ENCODE results near the gene TEDC2. TPM values are rescaled to one million over a fixed set of nuclear protein-coding genes. Genes with fewer than 3 reads are reported as not detected.

Gene TEDC2
- total RNA-seq, 1 experiment from 2014 or later, result 45.4 TPM

DNA sequence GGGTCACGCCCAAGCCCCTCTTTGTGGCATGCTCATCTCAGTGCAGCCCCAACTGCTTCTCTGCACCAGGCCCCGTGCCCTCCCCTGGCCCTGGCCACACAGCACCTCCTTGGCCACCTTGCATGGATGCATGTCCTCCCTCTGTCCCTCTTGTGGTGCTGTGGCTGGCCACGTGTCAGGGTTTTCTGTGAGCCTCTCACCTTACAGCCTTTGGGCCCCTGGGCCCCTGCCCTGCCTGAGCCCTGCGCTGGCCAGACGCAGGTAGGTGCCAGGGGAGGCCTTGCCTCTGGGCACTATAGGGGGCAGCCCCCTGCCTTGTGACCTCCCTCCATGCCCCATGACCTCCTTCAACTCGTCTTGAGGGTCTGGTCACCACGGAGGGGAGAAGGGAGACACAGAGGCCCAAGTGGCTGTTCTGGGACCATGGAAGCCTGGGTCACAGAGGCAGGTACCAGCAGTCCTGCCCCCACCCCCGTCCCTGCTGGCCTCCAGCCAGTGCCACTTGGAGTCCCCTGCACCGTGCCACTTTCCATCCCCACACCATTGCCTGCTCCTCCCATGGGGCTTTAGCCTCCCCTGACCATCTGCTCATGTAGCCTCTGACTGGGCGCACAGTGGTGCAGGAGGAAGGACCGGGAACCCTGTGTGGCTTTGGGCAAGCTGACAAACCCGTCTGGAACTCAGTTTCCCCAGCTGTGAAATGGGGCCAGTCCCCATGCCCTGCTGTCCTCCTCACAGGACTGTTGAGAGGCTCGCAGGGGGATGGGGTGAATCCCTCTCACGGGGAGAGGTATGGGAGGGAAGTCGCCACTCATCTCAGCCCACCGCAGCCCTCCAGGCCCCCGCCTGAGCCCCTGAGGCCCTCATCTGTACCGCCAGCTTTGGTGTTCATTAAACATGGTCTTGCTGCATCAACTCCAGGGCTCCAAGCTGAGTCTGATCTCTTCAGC, 42.3 kb downstream of the TEDC2 start:
- Histone ChIP-seq H2BK120ac (ENCODE audit: low read depth, low read length, poor library complexity, severe bottlenecking) (no peak overlapping the region), H3K27ac (ENCODE audit: insufficient read length, low read depth, low read length) (no peak overlapping the region)

More for the DNA sequence above, 42.3 kb downstream of the TEDC2 start:
- Histone ChIP-seq H3K79me2 (ENCODE audit: insufficient read depth, low read length) (no peaks in the 10 kb centered on the region), H4K8ac (replicated peaks; ENCODE audit: insufficient read length, low read depth, low read length) (no peak overlapping the region), H3K23me2 (ENCODE audit: insufficient read length, low read depth, low read length, poor library complexity, severe bottlenecking) (peaks cover 3% of the 10 kb centered on the region), H2BK12ac (ENCODE audit: insufficient read length, low read depth, low read length) (no peak overlapping the region), H3K23ac (ENCODE audit: insufficient read length, low read depth, low read length) (no peak overlapping the region), H3K18ac (ENCODE audit: insufficient read length, low read depth, low read length) (no peak overlapping the region), H3K4me2 (ENCODE audit: insufficient read depth, insufficient read length, low read length) (peak overlapping the region; percentile 25), H4K91ac (ENCODE audit: insufficient read length, low read depth, low read length) (no peak overlapping the region), H3K9ac (ENCODE audit: extremely low read depth, insufficient read length, low read length) (no peak overlapping the region), H3K4ac (ENCODE audit: low read depth, low read length) (no peak overlapping the region), H2BK20ac (ENCODE audit: low read depth, low read length, poor library complexity, severe bottlenecking) (no peak overlapping the region), H2BK15ac (ENCODE audit: low read depth, low read length) (no peak overlapping the region), H3T11ph (ENCODE audit: low read length) (no peak overlapping the region), H3K9me3 (ENCODE audit: control insufficient read depth, low read depth, low read length) (no peaks in the 10 kb centered on the region), H2BK5ac (ENCODE audit: insufficient read length, low read length) (no peak overlapping the region), H3K27me3 (ENCODE audit: insufficient read depth, low read length) (no peaks in the 10 kb centered on the region), H4K5ac (ENCODE audit: insufficient read length, low read depth, low read length) (no peak overlapping the region), H2AK5ac (ENCODE audit: insufficient read length, low read length) (no peak overlapping the region), H4K20me1 (ENCODE audit: control insufficient read depth, insufficient read depth, insufficient read length) (no peaks in the 10 kb centered on the region), H3K14ac (ENCODE audit: insufficient read depth, low read length) (no peak overlapping the region), H2AFZ (ENCODE audit: low read length) (no peak overlapping the region), H3K56ac (ENCODE audit: insufficient read length, low read depth, low read length) (no peak overlapping the region), H3K4me1 (ENCODE audit: insufficient read depth, low read length) (no peaks in the 10 kb centered on the region), H3K79me1 (ENCODE audit: insufficient read depth, low read depth, low read length, poor library complexity, severe bottlenecking) (no peaks in the 10 kb centered on the region)
- no CpG with 5 or more reads among the region's 18 CpGs for WGBS (ENCODE audit: extremely low coverage, insufficient read length, low lambda C conversion rate)
- TF ChIP-seq, protein P1, sequence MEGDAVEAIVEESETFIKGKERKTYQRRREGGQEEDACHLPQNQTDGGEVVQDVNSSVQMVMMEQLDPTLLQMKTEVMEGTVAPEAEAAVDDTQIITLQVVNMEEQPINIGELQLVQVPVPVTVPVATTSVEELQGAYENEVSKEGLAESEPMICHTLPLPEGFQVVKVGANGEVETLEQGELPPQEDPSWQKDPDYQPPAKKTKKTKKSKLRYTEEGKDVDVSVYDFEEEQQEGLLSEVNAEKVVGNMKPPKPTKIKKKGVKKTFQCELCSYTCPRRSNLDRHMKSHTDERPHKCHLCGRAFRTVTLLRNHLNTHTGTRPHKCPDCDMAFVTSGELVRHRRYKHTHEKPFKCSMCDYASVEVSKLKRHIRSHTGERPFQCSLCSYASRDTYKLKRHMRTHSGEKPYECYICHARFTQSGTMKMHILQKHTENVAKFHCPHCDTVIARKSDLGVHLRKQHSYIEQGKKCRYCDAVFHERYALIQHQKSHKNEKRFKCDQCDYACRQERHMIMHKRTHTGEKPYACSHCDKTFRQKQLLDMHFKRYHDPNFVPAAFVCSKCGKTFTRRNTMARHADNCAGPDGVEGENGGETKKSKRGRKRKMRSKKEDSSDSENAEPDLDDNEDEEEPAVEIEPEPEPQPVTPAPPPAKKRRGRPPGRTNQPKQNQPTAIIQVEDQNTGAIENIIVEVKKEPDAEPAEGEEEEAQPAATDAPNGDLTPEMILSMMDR (conservative IDR thresholded peaks at IDR 0.05), result no peak
- H3K4me3 Mint-ChIP-seq, result peak overlapping the region; percentile 24 to 68; a peak in 4 of 5 replicates
- peaks cover 0 to 8% (median 0%) of the 10 kb centered on the region in 3 experiments; a peak in 4 of 7 replicates for H3K36me3 Mint-ChIP-seq (ENCODE audit: insufficient read depth in 1 of 3, low read depth in 3 of 3)
- no peak for DNase-seq
- H3K27ac Mint-ChIP-seq, result no peak overlapping the region; a peak in 1 of 7 replicates
- H3K27me3 Mint-ChIP-seq (ENCODE audit: low read depth), result no peaks in the 10 kb centered on the region
- peaks cover 3 to 7% of the 10 kb centered on the region in 2 experiments for H3K4me1 Mint-ChIP-seq
- H3K9me3 Mint-ChIP-seq, result no peaks in the 10 kb centered on the region

Data from H9 (cell line).